Ammon's horn (tissue), 1 donor: ENCODE data around the gene MSH2.

Experiments used
- DNase-seq: peaks from one replicate; pipeline ENCODE4 v3.0.0-alpha.2; 2016; ENCODE audit warnings: low spot score

The MSH2 gene

GRCh38 chr2:47508641-47509040, 105.7 kb downstream of the MSH2 start:
- no peak for DNase-seq

- DNase-seq: no peak
These were observed 106.3 kb downstream of the MSH2 start for GRCh38 chr2:47509250-47509649.

GRCh38 chr2:47509821-47510385, 106.9 kb downstream of the MSH2 start:
- no peak for DNase-seq

- DNase-seq: no peak
These were observed 107.8 kb downstream of the MSH2 start for GRCh38 chr2:47510745-47511144.

- no peak for DNase-seq
These were observed 109.7 kb downstream of the MSH2 start for GRCh38 chr2:47512581-47513083.

- no peak for DNase-seq
These were observed 111.1 kb downstream of the MSH2 start for GRCh38 chr2:47513981-47514520.

GRCh38 chr2:47516360-47517104, 113.6 kb downstream of the MSH2 start:
- DNase-seq: no peak

- DNase-seq: no peak
These were observed 115.7 kb downstream of the MSH2 start for GRCh38 chr2:47518497-47519146.

GRCh38 chr2:47519147-47519537, 116.2 kb downstream of the MSH2 start:
- peak; percentile 68 for DNase-seq

- DNase-seq: no peak
These were observed 116.8 kb downstream of the MSH2 start for GRCh38 chr2:47519604-47520301.

- DNase-seq: no peak
These were observed 117.3 kb downstream of the MSH2 start for GRCh38 chr2:47520302-47520630.

- peak; percentile 77 for DNase-seq
These were observed 118.1 kb downstream of the MSH2 start for GRCh38 chr2:47520825-47521665.

- no peak for DNase-seq
These were observed 118.8 kb downstream of the MSH2 start for GRCh38 chr2:47521666-47522285.

- no peak for DNase-seq
These were observed 122.2 kb downstream of the MSH2 start for GRCh38 chr2:47525167-47525566.

- no peak for DNase-seq
These were observed 125.5 kb downstream of the MSH2 start for GRCh38 chr2:47528455-47528854.

- DNase-seq: no peak
These were observed 125.9 kb downstream of the MSH2 start for GRCh38 chr2:47528874-47529273.

GRCh38 chr2:47530105-47530760, 127.3 kb downstream of the MSH2 start:
- DNase-seq: no peak

- DNase-seq: no peak
These were observed 128.6 kb downstream of the MSH2 start for GRCh38 chr2:47531378-47532042.
